Ammon's horn (tissue), 1 donor: ENCODE data around the gene KIF14.
A peak's percentile ranks its signal among the peaks of the same experiment; 100 is the strongest.

Source experiments
- DNase-seq: peaks from one replicate; pipeline ENCODE4 v3.0.0-alpha.2; 2016; ENCODE audit warnings: low spot score

KIF14 gene, protein sequence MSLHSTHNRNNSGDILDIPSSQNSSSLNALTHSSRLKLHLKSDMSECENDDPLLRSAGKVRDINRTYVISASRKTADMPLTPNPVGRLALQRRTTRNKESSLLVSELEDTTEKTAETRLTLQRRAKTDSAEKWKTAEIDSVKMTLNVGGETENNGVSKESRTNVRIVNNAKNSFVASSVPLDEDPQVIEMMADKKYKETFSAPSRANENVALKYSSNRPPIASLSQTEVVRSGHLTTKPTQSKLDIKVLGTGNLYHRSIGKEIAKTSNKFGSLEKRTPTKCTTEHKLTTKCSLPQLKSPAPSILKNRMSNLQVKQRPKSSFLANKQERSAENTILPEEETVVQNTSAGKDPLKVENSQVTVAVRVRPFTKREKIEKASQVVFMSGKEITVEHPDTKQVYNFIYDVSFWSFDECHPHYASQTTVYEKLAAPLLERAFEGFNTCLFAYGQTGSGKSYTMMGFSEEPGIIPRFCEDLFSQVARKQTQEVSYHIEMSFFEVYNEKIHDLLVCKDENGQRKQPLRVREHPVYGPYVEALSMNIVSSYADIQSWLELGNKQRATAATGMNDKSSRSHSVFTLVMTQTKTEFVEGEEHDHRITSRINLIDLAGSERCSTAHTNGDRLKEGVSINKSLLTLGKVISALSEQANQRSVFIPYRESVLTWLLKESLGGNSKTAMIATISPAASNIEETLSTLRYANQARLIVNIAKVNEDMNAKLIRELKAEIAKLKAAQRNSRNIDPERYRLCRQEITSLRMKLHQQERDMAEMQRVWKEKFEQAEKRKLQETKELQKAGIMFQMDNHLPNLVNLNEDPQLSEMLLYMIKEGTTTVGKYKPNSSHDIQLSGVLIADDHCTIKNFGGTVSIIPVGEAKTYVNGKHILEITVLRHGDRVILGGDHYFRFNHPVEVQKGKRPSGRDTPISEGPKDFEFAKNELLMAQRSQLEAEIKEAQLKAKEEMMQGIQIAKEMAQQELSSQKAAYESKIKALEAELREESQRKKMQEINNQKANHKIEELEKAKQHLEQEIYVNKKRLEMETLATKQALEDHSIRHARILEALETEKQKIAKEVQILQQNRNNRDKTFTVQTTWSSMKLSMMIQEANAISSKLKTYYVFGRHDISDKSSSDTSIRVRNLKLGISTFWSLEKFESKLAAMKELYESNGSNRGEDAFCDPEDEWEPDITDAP (N-terminal part only)

DNA sequence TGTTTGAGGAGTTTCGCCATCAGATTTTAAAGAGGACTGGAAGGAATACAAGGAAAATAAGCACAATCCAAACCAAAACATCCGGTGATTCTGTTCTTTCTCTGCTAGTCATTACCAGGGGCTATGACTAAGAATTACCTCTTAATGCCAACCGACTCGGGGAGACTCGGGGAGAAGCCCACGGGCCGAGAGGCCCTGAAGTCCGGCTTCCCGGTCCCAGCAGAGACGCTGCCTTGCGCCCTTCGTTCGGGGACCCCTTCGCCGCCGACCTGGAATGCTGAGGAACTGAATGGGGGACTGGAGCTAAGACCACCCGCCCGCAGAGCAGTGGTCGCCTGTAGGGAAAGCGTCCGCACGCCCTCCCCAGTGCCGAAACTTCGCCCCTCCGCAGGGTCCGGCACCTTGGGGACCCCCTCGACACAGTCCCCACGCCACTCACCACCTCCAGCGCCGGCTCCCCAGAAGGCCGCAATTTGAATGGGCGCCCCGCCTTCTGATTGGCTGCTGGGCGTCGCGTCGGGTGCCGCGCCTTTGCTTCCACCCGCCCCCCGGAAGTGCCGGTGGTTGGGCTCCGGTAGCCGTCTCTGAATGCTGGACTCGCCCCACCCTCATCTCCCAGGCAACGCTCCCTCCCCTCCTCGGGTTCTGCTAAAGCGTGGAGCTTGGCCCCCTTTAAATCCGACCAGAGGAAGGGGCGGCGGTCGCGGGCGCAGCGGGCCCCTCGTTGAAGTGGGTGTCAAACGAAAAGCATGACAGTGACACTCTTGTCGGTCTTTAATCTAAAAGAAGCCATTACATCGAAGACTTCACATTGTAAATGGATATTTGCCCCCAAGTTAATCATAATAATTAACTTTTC is at the start of gene KIF14:
Gene KIF14 (minus strand): TSS at position 479 of the 859 bp plus-strand sequence. CDS start 2,028 bp downstream, outside the sequence.
- DNase-seq: peak; percentile 95

DNA sequence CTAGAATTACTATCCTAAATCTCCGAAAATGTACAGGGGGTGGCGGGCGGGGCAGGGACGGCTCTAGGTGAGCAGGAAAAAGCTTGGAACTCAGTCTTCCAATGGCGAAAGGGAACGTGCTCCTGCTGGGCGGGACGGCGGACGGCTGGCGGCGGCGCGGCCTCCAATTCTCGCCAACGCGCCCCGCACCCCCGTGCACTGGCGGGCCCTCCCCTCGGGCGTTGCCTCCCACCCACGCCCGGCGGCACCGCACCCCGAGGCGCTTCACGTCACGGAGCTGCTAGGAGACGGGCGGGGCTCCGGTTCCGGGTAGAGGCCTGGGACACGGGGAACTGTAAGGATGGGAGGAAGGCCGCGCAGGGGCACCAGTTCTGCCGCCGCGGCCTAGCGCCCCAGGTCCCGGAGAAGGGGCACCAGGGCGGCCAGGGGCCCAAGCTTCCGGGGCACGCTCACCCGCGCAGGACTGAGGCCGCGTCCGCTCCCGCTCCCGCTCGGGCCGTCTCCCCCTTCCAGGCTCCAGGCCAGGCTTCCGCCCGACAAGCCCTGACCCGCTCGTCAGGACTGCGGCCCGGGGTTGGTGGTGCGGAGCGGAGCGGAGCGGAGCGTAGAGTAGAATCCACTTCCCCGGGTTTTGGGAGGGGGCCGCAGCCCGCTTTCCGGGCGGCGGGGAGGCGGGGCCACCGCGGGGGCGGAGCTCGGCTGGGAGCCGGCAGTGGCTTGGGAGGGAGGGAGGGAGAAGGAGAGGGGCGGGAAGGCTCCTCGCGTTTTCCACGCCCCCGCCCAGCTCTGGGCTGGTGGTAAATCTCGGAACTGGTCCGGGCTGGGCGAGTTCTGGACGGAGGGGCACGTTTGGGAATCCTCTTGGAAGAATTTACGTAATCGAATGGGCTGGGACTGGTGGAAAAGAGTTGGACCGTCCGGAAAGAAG is 49.0 kb upstream of the KIF14 start, which contains the start of gene DDX59:
Gene DDX59 (minus strand): TSS at position 594 of the 928 bp plus-strand sequence. CDS start 3,167 bp downstream, outside the sequence.
- DNase-seq: peak; percentile 95

DNA sequence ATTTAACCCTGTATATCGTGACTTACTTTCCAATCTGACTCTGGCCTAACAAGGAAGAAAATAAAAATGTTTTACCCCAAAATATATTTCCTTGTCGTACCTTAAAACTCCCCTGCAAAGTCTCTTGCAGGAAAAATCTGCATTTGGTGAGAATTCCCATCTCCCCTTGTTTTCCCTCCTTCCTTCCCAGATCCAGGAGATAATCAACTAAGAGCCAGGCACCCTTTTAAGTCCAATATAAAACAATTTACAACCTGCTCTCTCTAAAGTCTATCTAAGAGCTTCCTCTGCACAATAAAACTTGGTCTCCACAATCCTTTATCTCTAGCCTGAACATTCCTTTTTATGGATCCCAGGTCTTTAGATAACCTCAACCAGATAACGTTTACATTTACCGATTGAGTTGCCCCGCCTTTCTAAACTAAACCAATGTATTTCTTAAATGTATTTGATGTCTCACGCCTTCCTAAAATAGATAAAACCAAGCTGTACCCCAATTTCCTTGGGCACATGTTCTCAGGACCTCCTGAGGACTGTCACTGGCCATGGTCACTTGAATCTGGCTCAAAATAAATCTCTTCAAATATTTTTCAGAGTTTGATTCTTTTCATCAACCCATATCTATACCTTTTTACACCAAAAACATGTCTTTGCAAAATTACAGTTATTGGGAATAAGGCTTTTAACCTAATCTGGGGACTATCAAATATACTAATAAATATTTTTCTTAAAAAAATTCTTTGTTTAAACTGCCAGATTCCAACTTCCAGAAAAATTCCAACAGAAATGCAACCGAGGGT is 48.2 kb upstream of the KIF14 start:
- no peak for DNase-seq

DNA sequence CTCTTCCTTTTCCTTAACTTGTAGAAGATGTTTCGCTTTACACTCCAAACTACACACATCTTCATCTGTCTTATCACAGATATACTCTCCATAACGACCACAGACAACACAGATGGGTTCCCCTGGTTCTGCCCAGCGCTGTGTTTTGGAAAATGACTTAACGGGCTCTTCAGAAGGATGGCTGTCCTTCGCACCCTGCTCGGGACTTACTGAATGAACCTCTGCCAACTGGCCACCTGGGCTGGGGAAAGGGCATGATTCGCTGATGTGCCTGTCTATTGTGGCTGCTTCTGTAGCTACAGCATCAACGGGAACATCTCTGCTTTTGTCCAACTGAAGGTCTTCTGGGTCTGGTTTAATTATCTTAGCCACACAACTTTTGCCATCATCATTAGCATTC is 45.8 kb upstream of the KIF14 start:
- no peak for DNase-seq

DNA sequence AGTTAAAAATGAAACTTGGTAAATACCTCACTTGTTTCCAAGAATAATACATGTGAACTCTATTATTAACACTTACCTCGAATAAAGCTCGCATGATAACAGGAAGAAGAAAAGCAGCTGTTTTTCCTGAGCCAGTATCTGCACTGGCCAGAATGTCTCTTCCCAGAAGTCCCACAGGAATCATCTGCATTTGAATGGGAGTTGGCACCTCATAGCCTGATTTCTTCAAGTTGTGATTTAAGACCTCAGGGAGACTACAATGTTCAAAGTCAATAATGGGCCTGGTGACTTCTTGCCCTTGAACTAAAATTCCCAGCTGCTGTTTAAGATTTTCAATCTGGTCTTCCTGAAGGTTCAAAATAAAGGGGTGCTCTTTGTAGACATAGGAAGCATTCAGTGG is 45.3 kb upstream of the KIF14 start:
- DNase-seq: no peak

DNA sequence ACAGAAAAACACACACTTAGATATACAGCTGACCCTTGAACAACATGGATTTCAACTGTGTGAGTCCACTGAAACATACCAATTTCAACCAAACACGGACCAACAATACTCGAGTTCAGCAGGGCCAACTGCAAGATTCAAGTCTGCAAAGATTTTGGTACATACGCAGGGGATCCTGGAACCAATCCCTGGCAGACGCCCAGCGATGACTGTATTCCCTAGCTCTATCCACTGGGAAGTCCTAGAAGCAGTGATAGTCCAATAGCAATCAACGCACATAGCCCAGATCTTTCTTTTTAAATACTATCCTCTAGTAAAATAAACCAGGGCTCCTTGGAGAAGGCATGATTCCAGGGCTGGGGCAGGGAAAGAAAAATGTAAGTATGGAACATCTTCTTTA is 40.2 kb upstream of the KIF14 start:
- DNase-seq: no peak

DNA sequence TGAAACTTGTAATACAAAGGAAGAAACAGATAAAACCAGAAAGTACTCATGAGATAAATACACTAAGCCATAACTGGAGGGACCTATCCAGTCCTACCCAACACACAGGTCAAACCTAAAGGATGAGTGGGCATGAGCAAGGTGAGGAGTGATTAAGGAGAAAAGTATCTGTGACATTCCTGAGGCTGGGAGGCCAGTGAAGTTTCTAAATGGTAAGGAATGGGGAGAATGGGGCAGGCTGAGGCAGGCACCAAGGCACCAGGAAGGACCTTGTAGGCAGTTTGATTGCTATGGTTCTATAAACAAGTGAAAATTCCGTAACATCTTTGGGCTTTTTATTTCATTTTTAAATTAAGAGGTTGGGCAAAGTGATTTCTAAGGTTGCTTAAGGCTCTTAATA is 38.7 kb upstream of the KIF14 start:
- no peak for DNase-seq

DNA sequence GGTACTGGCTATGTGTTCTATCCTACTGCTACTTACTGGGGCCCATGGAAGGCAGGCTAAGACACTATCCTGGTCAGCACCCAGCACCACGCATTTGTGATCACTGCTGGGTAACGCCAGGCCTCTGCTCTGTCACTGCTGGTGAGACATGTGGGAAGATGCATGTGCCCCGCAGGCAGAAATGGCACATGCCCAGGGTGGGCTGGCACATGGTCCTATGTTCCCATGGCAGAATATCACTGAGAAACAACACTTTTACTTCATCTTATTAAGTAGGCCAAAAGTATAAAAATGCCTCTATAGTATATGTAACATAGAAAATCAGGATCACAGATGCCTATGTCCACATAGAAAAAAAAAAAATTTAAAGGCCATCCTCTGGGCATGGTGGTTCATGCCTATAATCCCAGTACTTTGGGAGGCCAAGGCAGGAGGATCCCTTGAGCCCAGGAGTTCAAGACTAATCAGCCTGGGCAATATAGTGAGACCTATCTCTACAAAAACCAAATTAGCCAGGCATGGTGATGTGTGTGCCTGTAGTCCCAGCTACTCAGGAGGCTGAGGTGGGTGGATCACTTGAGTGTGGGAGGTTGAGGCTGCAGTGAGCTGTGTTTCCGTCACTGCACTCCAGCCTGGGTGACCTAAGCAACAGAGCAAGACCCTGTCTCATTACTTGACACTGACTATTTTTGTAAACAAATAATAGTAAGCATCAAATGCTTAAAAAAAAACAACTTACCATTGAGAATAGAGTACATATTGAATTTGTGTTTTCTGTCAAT is 37.7 kb upstream of the KIF14 start:
- no peak for DNase-seq

DNA sequence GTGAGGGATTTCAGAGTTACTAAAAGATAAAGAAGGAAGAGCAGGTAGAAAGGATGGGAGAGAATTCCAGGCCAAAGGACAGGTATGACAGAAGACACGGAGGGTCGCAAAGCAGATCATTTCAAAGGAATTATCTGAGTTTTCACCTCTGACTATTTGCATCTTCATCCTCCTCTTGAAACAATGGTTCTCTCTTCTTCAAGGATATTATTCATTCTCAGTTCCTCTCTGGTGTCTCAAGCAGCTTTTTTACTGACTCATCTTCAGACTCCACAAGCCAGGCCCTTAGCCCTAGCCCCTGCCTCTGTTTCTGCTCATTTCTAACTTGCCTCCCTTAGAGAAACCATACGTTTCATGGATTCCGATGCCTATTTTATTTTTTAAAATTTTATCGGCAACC is 34.1 kb upstream of the KIF14 start:
- DNase-seq: no peak

DNA sequence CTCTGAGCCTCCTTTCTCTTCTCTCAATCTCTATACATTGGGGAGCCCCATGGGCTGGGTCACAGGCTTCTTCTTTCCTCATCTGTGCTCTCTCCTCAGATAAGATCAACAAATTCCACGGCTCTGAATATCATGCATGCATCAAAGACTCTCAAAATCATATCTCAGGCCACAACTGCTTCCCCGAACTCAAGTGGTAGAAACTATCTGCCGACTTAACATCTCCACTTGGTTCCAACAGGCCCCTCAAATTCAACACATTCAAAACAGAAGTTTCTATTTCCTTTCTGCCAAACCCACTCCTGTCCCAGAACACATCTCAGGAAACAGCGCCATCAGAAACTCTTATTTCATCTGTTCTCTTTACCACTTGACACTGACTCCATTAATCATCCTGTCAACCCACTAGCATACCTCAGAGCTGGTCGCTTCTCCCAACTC is 32.5 kb upstream of the KIF14 start:
- no peak for DNase-seq

DNA sequence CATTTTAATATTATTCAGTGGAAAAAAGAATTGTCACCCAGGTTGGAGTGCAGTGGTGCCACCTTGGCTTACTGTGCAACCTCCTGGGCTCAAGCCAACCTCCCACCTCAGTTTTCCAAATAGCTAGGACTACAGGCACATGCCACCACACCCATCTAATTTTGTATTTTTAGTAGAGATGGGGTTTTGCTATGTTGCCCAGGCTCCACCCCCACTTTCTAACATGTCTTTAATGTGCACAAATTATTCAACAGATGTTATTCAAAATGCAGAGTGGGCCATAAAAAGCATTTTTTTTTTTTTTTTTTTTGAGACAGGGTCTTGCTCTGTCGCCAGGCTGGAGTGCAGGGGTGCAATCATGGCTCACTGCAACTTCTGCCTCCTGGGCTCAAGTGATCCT is 31.8 kb upstream of the KIF14 start:
- DNase-seq: no peak

DNA sequence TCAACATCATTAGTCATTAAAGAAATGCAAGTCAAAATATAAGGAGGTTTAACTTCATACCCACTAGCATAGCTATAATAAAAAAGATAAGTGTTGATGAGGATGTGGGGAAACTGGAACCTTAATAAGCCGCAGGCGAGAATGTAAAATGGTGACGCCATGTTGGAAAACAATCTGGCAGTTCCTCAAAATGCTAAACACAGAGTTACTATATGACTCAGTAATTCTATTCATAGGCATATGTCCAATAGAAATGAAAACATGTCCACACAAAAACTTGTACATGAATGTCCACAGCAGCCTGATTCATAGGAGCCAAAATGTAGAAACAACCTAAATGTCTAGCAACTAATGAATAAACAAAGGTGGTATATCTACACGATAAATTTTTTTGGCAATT is 26.0 kb upstream of the KIF14 start:
- DNase-seq: no peak

DNA sequence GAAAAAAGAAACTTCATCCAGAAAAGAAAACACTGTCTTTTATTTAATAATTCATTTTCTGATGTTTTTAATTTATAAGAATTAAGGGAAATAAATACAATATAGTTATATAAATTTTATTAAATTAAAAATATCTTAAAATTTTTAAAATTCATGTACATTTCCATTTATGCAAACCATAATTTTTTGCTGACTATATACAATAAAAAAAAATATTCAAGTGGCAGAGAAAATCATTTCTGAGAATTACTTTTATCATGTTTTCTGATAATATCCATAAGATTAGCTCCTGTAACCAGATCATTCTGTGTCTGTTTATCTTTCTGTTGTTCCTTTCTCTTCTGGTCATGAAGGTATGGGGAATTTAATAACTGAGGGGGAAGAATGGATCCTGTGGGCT is 23.5 kb upstream of the KIF14 start:
- DNase-seq: no peak

DNA sequence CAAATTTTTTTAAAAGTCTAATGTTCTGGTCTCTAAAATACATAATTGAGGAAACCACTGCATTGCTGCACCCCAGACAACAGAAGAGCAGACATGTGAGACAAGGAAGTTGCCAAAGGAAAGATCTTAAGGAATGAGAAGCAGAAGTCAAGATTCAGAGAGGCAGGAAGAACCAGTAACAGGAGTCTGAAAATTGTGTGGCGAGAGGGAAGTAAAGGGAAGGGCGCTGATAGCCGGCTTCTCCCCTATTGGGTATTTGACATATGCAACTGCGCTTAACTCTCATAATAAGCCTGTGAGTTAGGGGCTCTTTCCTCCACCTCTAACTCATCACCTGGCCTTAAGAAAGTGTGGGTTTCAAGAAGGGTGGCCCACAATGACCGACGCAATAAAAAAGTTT is 21.9 kb upstream of the KIF14 start:
- DNase-seq: peak; percentile 42

DNA sequence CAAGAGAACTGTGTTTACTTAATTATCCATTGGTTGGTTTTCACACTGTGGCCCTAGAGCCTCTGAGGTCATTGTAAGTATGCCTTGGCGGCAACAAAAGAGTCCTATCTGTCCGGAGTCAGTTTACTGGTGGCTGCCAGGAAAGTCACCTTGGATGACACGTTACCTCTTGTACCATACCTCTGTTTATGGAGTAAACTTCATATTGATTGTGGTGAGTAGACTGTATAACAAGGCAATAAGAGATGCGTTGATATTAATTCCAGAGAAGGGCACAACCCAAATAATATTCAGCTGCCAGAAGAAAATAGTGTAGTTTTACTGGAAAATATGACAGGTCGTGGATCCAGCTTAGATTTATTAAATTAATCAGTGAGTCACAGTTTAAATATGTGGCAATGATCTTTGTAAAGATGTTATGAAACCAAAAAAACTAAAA is 20.4 kb upstream of the KIF14 start:
- no peak for DNase-seq

DNA sequence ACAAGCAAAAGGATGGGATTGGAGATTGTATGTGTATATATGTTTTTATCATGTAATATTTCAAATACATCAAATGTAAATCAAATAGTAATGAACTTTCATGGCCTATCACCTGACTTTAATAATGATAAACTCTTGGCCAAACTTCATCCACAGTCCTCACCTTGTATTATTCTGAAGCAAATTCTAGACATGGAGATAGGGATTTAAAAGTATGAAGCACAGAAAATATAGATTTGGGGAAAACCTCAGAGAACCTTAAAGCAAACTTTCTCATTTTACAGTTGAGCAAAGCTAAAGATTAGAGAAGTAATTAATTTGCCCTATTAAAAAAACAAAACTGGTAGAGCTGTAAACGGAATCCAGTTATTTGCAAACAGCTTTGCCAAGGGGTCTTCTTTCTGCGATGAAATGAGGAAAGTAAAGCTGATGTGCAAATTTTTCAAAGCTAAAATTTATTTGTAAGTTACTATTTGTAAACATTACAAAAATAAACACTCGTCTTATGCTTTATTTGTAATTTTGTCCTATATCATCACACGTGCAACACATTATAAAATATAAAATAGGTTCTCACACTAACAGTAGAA is 19.9 kb upstream of the KIF14 start:
- DNase-seq: no peak

DNA sequence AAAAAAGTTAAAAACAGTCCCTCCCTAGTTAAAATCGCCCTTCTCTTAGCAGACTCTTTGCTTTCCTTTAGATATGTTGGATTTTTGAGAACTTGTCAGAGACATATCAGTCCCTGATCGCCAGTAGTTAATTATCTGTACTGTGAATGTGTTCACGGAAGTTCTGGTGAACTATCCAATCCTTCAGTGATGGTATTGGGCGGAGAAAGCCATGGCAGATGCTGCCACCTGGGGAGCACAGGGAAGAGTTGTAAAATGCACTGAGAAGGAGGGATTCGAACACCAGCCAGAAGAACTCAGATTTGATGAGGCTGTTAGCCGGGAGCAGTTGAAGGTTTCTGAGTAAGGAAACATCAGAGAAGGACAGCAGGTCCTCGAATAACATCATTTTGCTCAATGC is 17.5 kb upstream of the KIF14 start:
- DNase-seq: no peak

DNA sequence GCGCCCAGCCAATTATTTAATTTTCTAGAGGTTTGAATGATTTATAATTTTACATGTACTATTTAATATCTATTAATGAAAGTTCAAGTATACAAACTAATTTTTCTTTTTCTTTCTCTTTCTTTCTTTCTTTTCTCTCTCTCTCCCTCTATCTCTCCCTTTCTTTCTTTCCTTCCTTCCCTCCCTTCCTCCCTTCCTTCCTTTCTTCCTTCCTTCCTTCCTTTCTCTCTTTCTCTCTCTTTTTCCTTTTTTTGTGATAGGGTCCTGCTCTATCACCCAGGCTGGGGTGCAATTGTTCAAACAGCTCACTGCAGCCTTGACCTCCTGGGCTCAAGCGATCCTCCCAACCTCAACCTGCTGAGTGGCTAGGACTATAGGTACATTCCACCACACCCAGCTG is 16.1 kb upstream of the KIF14 start:
- DNase-seq: no peak
